T-helper 22 cell (primary cell): ENCODE results near the gene CELF4.

Experiments
- DNase-seq: peaks from one replicate; pipeline ENCODE4 v3.0.0-alpha.2; 2020; ENCODE audit warnings: low read depth

CELF4 gene

DNA sequence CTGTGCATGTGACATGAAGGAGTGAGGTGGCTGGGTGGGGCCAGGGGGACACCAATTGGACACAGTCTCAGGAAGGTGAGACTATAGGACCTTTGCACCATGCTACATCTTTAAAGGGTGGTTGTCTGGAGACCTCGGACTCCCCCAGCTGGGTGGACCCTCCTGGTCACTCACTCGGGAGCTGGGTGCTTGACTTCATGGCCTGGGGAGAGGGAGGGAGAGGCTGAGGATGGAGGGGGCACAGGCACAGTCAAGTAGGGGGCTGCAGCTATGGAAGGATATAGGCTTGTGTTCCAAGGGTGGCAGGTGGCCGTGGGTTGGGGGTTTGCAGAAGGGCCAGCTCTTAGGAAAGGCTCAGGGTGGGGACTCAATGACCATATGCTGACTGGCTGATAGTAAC lies 7.1 kb upstream of the CELF4 start:
- DNase-seq, result no peak

DNA sequence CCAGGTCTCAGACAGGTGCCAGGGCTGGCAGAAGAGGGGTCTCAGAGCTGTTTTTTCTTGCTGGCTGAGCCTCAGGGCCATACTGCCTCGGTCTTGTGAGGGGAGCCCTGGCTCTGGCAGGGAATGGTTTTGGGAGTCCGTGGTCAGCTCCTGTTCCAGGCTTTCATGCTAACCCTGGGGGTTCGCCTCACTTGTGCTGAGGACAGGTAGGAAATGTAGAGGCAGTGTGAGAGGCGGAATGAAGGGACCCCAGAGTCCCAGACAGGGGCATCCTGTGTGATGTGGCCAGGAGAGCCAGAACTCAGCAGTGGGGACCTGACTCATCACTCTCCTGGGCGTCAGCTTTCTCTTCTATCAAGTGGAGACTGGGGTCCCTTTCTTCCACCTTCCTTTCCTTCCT lies 5.7 kb upstream of the CELF4 start:
- no peak for DNase-seq

DNA sequence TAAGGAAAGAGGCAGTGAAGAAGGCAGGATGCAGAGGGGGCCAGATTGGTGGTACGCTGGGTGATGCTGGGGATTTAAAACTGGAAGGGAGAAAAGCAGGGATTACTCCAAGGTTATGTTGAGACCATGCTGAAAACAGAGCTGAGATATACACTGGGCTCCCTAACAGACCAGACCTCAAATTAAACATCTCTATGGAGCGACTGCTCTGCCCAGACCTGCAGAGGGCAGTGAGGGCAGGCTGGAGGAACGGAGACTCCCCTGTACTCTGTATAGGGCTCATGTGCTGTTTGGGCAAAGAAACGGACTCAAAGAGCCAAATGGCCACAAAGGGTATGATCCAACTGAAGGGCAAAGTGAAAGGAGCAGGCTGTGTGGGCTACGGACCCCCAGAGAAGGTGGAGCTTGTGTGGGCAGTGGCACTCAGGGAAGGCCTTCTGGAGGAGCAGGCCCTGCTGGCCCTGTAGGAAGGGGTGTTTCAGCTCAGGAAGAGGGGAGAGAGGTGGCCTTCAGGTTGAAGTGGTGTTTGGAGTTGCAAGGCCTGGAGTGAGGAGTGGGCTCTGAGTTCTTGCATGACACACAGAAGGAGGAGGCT lies 4.8 kb upstream of the CELF4 start:
- DNase-seq, result no peak

DNA sequence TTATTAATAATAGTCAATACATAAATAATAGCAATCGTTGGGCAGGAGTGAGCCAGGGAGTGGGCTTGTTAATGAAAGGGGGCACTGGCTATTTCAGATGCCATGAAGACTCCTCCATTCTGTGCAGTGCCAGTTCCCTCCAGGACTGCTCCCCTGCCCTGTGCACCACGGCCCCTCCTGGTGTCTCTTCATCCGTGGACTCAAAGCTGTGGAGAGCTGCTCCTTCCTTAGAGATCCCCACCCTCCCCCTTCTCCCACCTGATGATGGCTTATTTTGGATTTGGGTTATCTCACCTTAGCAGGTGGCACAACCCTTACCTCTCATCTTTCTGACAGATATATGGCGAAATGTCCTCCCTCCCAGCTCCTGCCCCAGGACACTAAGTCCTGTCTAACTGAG lies 3.1 kb upstream of the CELF4 start:
- DNase-seq, result no peak

DNA sequence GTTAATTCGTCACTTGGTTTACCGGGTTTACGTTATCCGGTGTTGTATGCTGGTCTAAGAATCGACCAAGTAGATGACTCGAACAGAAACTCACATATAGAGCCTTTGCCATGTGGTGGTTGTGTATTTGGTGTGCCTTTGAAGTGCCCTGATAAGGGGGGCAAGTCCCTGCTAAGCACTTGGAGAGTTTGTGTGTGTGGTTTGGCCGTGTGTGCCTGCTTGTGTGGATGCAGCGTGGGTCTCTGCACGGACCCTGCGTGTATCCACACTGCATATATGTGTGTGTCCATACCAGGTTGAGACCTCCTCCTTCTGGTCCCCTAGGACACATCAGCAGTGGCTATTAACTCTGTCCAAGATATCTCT lies 2.4 kb upstream of the CELF4 start:
- DNase-seq, result no peak

DNA sequence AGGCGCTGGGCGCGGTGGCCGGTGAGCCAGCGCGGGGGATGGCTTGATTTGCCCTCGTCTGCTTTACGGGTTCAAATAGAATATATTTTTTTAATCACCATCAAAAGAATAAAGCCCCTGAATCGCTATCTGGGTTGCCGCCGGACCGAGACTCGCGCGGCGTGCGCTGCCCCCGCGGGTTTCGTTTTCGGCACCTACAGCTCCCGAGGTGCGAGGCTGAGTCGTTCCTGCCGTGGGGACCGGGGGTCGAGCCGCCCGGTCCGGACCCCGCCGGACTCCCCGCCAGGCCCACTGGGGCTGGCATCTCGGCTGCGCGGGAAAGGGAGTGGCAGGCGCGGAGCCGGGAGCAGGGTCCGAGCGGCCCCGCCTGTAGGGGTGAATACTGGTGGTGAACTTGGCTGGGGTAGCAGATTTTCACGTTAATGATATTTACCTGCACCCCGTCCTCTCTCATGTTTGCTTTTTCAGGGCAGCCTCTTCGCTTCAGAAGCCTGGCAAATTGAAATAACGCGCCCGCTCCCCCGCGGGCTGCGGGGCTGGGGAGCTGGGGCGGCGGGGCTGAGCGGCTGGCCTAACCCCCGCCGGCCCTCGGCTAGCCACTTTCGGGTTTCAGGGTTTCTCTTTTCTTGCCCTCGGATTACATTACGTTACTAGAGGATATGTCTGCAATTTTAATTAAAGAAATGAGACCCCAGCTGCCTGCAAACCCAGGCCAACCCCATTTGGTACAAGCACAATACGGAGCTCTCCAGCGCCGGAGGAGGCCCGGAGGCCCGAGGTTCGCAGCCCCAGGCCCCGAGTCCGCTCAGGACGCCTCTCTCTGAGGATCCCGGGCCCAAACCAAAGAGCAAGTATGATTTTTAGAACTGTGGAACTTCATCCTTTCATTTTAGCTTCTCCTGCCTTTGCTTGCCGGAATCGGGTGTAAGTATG lies 1.7 kb upstream of the CELF4 start:
- no peak for DNase-seq

DNA sequence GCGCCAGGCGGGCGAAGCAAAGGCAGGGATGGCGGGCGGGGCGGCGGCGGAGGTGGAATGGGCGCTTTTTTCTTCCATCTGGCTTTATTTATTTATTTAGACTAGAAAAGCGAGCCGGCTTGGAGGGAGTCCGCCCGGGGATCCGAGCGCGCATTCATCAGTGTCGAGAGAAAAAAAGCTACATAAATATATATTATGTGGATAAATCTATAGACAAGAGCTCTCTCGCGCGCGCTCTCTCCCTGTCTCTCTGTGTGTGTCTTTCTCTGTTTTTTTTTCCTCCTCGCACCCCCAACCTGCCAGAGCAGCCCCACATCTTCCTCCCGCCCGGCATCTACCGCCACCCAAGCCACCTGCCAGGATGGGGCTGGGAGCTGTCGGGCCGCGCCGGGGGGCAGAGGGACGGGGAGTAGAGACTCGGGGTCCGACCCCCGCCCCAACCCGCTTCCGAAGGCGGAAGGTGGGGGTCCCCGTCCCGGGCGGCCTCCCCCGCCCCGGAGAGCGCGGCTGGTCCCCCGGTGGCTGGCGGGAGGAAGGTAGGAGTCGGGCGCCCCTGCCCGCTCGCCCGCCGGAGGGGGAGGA lies 972 bp upstream of the CELF4 start:
- no peak for DNase-seq

DNA sequence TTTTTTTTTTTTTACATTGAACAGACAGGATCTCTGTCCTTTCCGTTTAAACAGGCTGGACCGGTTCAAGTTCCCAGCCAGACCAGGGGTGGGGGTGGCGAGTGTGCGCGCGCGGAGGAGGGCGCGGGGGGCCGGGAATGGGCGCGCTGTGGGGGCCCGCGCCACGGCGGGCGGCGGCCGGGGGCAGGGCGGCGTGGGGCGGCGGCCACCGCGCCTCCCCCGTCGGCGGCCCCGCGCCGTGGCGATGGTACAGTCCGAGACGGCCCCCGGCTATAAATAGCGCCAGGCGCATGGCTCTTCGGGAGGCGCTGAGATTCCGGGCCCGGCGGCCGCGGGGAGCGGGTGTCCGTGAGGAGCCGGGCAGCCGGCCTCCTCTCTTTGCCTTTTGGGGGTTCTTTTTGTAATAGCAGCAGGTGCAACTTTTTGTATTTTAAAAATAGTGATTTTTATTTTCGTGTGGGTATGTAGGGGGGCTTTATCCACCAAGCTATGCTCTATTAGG lies 430 bp upstream of the CELF4 start:
- DNase-seq, result no peak

DNA sequence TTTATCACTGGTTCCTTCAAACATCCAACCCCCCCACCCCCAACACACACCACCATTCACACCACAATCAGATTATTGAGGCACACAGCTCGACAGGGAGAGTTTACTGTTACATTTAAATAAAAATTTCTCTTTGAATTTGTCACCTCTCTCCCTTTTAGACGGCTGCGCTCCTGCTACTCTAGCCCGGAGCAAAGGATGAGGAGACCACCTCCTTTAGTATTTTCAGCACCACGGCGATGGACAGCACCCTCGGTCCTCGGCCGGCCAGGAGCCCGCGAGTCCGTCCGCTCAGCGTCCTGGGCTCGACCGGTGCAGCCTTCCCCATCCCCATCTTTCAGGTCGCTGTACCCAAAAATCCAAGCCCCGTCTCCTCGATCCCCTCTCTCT lies 892 bp downstream of the CELF4 start:
- DNase-seq, result no peak

DNA sequence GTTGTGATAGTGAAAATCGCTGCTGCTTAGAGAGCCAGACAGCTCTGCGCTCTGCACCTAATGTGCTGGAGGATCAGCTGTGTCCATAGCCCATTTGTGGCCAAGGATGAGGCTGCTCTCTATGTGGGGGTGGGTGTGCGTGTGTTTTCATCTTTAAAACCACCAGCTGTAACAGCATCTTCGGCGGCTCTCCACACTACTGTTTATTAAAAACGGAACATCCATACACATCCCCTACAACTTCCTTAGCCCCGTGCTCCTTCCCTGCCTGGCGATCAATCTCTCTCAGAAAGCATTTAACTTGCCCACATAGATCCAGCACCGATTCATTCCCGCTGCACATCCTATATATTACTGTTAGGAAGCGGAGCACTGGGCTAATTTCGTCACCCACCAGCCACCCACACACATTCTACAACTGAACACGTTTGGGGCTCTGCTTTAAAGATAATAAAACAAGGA lies 1.6 kb downstream of the CELF4 start:
- DNase-seq, result no peak

DNA sequence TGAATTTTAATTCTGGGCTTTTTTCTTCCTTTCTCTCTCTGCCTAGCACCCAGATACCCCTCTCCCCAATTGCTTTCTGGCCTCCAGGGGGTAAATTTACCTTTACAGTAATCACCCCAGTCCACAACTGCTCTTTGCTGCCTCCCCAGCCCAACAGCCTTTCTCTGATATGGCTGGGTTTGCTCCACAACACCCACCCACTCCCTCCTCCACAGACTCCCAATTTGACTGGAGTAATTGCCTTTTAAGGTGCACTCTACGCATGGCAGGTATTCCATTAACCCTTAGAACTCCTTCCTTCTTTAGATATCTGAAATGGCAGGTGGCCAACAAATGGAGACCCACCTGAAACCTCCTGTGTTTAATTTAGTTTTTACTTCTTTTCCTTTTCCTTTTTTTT lies 3.6 kb downstream of the CELF4 start:
- no peak for DNase-seq

DNA sequence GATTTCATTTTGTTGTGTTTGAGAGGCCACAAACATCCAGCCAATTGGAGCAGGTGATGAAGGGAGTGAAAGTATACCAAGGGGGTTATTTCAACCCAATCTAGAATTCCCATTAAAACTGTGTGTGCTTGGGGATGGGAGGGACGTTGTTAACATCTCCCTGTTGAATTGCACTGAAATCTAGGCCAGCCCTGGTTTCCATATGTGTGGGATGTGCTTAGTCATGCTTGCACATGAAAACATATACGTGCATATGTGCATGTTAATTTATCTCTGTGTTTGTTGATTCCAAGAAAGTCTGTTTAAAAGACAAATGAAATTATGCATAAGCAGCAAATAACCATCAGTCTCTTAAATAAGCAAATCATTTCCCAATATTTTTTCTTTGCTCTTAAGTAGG lies 5.6 kb downstream of the CELF4 start:
- DNase-seq, result no peak

DNA sequence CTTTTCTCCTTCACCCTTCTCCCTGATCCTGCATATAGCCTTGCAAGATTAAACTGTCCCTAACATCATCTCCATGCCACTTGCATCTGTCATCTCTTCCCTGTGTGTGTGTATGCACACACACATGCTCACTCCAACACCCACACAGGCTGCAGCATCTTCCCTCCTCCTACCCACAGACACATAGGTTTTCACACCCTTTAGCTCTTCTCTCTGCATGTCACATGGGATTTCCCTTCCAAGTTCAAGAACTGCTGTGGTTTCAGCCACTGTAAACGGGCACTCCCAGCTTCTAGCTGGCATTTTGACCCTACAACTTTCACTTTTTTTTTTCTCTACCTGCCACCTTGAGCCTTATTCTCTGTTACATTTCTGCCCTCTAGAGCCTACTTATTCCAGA lies 6.4 kb downstream of the CELF4 start:
- DNase-seq, result no peak

DNA sequence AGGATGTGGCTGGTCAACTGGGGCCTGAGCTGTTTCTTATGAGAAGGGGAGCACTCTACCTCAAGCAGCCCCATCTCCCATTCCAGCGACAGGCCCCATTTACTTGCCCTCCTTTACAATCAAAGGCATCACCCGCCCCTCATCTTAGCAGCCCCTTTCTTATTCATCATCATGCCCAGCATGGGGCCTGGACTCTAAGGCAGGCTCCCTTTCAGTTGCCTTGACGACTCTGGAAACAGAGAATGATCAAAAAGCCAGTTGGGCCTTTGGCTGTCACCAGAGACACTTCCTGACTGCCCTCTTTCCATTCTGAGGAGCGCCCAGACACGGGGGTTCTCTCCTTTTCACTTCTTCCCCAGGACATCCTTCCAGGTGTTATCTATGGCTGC lies 11.2 kb downstream of the CELF4 start:
- no peak for DNase-seq

DNA sequence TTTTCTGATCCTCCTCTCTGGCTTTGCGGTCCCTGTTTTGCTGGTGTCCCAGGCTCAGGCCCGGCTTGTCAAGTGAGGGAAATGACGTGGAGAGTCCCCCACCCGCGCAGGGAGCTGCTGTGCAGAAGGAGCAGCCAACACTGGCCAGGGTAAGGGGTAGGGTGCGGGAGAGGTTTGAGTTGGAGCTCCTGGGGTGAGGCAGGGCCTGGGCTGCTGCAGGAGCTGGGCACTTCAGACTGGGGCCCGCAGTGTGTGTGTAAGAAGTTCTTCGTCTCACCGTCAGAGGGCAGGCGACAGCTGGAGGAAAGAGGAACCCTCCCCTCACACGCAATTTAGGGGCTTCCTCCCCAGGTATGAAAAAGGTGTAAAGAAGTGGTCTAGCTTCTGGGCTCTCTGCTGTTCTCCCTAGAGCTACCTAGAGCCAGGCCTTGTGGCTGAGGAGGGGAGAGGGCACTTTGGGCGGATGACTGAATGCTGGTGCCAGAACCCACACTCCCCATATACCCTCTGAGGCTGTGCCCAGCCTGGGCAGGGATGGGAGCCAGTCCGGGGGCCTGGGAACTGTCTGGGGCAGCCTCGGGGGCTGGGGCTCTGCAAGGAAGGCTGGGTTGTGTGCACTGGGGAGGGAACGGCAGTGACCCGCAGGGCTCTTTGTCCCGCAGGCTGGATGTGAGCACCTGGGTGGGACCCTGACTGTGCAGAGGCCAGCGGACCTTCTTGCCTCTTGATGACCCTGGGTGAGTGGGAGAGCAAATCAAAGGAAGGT lies 11.8 kb downstream of the CELF4 start:
- no peak for DNase-seq

DNA sequence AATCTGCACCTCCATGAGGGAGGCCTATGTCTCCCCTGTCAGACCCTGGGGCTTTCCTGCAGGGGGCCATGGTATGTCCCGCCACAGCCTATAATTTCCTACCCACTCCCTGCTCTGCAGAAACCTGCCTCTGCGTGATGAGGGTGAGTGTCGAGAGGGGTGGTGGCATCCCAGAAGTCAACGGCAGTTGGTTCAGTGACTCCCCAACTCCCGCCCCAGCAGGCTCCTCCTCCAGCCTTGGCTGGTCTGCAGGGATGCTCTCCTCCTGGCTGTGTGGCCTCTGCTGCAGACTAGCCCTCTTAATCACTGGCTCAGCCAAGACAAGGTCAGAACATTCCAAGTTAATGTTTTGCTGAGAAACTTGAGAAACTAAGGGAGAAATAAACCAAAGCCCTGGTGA lies 13.3 kb downstream of the CELF4 start:
- no peak for DNase-seq

DNA sequence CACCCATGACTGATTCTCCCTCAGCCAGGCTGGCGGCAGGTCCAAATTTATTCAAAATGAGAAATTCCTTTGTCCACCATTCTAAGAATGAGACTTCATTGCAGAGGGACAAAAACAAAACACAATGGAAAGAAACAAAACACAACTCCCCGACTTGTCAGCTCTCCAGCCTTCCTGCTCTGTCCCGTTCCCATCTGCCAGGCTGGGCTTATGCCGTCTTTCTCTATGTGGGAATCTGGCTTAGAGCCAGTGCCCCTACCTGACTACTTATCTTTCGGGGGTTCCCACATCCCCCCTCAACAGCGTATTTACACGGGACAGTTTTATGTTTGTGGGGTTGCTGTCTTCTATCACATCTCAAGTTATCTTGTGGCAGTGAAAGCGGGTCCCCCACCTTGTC lies 13.8 kb downstream of the CELF4 start:
- no peak for DNase-seq

DNA sequence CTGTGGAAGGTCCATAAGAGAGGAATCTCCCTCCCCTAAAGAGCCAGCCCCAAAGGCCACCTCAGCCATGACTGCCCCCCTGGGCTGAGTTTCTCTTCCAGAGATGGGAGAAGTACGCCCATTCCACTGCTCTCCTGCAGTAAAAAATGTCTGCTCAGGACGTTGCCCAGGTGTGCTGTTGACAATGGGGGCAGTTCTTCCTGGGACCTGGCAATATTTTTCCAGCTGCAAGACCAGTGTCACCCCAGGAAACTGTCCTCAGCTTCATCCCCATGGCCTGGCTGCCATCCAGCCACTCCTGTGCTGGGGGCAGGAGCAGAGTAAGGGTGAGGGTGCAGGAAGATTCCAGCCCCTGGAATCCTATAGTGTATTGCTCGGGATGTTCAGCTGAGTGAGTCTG lies 14.3 kb downstream of the CELF4 start:
- DNase-seq, result no peak

DNA sequence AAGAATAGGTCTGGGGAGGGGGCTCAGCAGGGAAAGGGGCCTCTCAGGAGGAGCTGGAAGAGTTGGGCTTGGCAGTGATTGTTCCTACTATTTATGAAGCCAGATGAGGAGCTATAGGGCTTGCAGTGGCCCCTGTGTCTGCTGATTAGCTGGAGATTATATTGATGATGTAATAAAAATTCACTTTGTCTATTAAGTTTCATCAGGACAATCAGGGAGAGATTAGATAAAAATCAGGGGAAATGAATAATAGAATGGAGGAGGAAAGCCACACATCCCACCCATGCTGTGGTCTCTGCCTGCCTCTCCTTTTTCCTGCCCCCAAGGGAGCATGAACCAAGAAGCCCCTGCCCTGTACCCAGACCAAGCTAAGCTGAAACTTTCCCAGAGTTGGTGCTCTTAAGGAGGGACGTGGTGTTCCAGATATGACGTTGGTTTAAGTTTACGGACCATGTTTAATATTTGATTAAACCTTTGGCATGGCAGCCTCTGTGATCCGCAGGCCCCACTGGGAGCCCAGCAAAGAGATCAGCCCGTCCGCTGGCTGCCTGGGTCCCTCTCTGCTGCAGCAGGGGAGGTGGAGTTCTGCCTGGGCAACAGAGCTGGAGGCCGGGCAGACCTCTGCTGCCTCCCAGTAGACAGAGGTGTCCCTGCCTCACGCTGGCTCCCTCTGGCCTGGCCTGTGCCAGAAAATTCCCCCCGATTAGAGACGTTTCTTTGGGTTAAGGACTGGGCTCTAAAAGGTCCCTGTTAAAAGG lies 15.3 kb downstream of the CELF4 start:
- DNase-seq, result no peak

DNA sequence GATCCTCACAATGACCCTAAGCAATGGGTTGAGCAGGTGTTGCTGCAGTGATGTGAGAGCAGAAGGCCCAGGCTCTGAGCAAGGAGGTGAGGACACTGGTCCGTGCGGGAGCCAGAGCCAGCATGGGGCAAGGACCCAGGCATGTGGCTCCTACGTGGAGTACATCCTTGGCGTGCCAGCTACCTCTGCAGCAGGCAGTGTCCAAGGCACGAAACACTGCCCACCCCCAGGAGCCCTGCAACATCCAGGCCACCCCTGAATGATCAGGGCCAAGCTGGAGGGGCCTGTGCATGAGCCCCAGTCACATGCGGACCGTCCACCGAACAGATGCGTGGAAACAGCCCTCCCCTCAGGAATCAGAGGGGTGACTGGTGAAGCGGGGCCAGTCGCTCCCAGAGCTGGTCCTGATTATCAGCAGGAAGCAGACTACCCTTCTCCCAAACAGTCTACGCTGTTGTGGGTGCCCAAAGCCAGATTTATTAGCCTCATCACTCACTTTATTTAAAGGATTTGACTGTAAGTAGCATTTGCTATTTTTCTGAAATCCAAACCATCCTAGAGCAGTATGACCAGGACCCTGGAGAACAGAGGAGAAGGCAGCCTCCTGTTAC lies 16.8 kb downstream of the CELF4 start:
- no peak for DNase-seq

DNA sequence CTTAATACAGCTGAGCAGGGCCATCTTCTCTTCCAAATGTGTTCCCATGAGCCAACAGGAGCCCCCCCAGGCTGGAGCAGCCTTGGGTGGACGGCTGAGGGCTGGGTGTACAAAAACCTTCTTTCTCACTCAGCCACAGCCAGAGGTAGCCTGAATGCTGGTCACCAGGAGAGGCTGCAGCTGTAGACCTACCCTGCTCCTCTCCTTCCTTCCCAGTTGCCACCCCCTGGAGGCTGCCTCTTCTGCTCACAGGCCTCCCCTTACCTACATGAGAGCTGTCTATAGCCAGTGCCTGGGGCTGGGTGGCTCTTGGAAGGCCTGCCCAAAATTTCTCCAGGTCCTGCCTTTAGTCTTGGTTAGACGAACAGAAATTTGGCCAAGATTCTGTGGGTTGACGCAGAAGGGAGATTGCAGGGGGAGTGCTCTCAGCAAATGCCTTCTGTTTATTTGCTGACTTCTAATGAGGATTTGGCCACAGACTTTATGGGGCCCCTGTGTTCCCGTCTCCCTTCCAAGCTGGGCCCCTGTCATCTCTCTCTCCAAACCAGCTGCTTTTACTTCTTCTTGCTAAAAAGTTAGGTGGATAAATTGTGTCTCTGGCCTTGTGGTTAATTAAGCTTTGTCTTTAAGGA lies 18.3 kb downstream of the CELF4 start:
- no peak for DNase-seq
